SU-DHL-6 (cell line): ENCODE measurements around the gene KSR1.

Experiments used
- CTCF ChIP-seq: fragments of 200-600 bp; sonication (generic); IDR thresholded peaks from one replicate; pipeline ENCODE4 v1.5.1; 2017; ENCODE audit warnings: antibody characterized with exemption, mild to moderate bottlenecking, low read length, moderate library complexity; ENCODE audit not compliant: insufficient read depth, poor library complexity, severe bottlenecking
- EZH2phosphoT487 ChIP-seq: fragments of 200-600 bp; sonication (generic), shearing (Covaris generic); conservative IDR thresholded peaks from 2 replicates; pipeline ENCODE4 v1.6.1; 2018; ENCODE audit warnings: mild to moderate bottlenecking, antibody characterized with exemption, low read length, moderate library complexity, mixed read lengths

DNA sequence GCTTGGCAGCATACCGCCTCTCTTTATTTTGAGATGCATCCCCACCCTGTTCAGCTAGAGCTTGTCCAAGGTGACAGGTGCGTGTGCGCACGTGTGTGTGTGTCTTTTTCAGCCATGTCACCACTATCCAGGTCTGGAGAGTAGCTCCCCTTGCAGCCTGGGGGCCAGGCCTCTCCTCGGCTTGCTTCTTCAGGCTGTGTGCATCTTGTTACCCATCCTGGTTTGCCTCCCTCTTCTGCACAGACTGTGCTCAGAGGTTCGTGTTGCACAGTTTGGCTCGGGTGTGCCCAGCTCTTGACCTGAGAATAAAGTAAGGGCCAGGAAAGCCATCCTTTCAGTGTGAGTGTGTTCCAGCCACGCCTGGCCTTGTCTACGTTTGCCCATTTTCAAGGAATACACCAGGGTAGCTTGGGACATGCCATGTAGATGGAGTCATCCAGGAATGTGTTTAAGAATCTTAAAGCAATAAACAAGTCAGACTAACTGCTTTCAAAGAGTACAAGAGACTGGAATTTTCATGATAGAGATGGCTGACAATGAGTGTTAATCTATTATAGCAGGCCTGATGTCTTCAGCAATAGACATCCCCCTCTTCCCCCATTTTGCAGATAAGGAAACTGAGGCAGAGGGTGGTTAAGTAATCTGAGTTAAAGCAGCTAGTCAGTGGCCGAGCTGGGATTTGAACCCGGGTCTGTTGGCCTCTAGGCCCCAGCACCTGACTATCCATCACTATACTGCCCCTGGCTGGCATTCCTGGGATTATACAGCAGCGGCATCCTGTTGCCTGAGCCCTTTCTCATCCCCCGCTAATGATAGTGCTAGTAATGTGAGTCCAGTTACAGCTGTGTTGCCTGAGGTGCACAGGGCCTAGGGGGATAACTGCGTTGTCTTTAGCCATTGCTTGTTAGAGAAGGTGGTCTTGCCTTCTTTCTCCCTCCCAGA is 77.9 kb downstream of the KSR1 start:
- TF ChIP-seq CTCF = no peak
- TF ChIP-seq EZH2phosphoT487 = no peak
